GM12878 (cell line): Measurements from ENCODE around the gene STXBP5. TPM values are rescaled to one million over a fixed set of nuclear protein-coding genes. Genes with fewer than 3 reads are reported as not detected.

Source experiments
- ATAC-seq: fragments of 200-7000 bp; cut with Tn5 transposase; 3 replicates; pipeline ENCODE4 v1.9.1; 2020; ENCODE audit warnings: mild to moderate bottlenecking, moderate library complexity
- BruUV-seq: library from RNA; stranded (reverse); fragments of 400-500 nt; replicated peaks from 2 replicates; lab custom pipeline; 2021; lab: Mats Ljungman, UMichigan
- CTCF ChIA-PET: fragments of 300-600 bp; sonication (Branson Sonifier 250); formaldehyde crosslinking; extraction: SDS; loops from one replicate; lab custom pipeline; 2021; ENCODE audit warnings: inconsistent platforms; lab: Yijun Ruan, JAX
- POLR2A ChIA-PET: fragments of 350-600 bp; formaldehyde crosslinking; extraction: SDS; loops from one replicate; lab custom pipeline; 2021; ENCODE audit warnings: inconsistent platforms; lab: Charles Lee
- RAD21 ChIA-PET: fragments of 300-600 bp; sonication (Branson Sonifier 250); formaldehyde crosslinking; loops from one replicate; lab custom pipeline; 2023; ENCODE audit warnings: antibody characterized with exemption; ENCODE audit not compliant: unreplicated experiment; lab: Charles Lee
- SMC1A ChIA-PET: fragments of 300-600 bp; sonication (Branson Sonifier 250); formaldehyde crosslinking; loops from one replicate; lab custom pipeline; 2023; ENCODE audit not compliant: unreplicated experiment, uncharacterized antibody; lab: Charles Lee
- DNase-seq: peaks from one replicate; pipeline ENCODE4 v3.0.0-alpha.2; 2011; ENCODE audit warnings: low read depth, low spot score
- FAIRE-seq: peaks from 3 replicates; lab custom pipeline; 2011; peaks lifted over from hg19 to GRCh38; lab: Jason Lieb, UNC
- H2AFZ ChIP-seq: 2 replicates; pipeline ENCODE4 v1.6.0; 2011; ENCODE audit warnings: low read depth, low read length, control low read depth; ENCODE audit not compliant: control insufficient read depth
- H3K27ac ChIP-seq: 2 replicates; pipeline ENCODE4 v1.5.1; 2011; ENCODE audit warnings: control low read depth; ENCODE audit not compliant: control insufficient read depth, insufficient read depth
- H3K27me3 ChIP-seq, 2 experiments: replicated peaks in 1 of 2; 2 replicates each; pipeline versions ENCODE4 v1.6.0 to v1.6.1; 2011; ENCODE audit warnings: low read length in 1 of 2; ENCODE audit not compliant: control insufficient read depth in 2 of 2, insufficient read depth in 2 of 2
- H3K36me3 ChIP-seq, 2 experiments: 2 replicates each; pipeline ENCODE4 v1.5.1; 2011; ENCODE audit warnings: low read length in 1 of 2; ENCODE audit not compliant: control insufficient read depth in 2 of 2, insufficient read depth in 2 of 2
- H3K4me1 ChIP-seq: 2 replicates; pipeline ENCODE4 v1.6.1; 2011; ENCODE audit warnings: mild to moderate bottlenecking, low read length, moderate library complexity, mixed read lengths; ENCODE audit not compliant: control insufficient read depth, insufficient read depth
- H3K4me2 ChIP-seq: 2 replicates; pipeline ENCODE4 v1.6.0; 2011; ENCODE audit warnings: control low read depth; ENCODE audit not compliant: control insufficient read depth, insufficient read depth
- H3K4me3 ChIP-seq: fragments of 200-600 bp; sonication (generic); 2 replicates; pipeline ENCODE4 v1.5.1; 2016
- H3K79me2 ChIP-seq: 2 replicates; pipeline ENCODE4 v1.6.0; 2011; ENCODE audit warnings: low read length; ENCODE audit not compliant: control insufficient read depth, insufficient read depth
- H3K9ac ChIP-seq: 2 replicates; pipeline ENCODE4 v1.8.0; 2011; ENCODE audit warnings: low read length, control low read depth, mixed read lengths; ENCODE audit not compliant: control insufficient read depth, insufficient read depth
- H3K9me3 ChIP-seq: replicated peaks from 3 replicates; pipeline ENCODE4 v1.5.1; 2011; ENCODE audit warnings: mild to moderate bottlenecking, low read length; ENCODE audit not compliant: control insufficient read depth, insufficient read depth
- H4K20me1 ChIP-seq: 2 replicates; pipeline ENCODE4 v1.6.0; 2011; ENCODE audit not compliant: control insufficient read depth, insufficient read depth
- BRCA1 ChIP-seq: IDR thresholded peaks from 2 replicates; pipeline ENCODE4 v1.6.1; 2011; ENCODE audit warnings: low read depth, low read length, improper control_type of control experiment
- E2F4 ChIP-seq: IDR thresholded peaks from 2 replicates; pipeline ENCODE4 v1.6.1; 2012; ENCODE audit warnings: low read depth, low read length, improper control_type of control experiment
- EZH2 ChIP-seq: IDR thresholded peaks from 2 replicates; pipeline ENCODE4 v1.6.1; 2012; ENCODE audit warnings: low read depth, mild to moderate bottlenecking, control low read depth, inconsistent platforms, low read length, borderline replicate concordance; ENCODE audit not compliant: control insufficient read depth
- GATAD2B ChIP-seq: fragments of 450-650 bp; conservative IDR thresholded peaks from 2 replicates; pipeline ENCODE4 v1.6.1; 2017; ENCODE audit warnings: low read depth, mild to moderate bottlenecking, moderate library complexity
- KAT2A ChIP-seq: conservative IDR thresholded peaks from 2 replicates; pipeline ENCODE4 v1.6.1; 2011; ENCODE audit warnings: low read depth, low read length; ENCODE audit not compliant: control insufficient read depth
- KLF5 ChIP-seq: fragments of 450-650 bp; IDR thresholded peaks from 2 replicates; pipeline ENCODE4 v1.6.1; 2014; ENCODE audit warnings: mild to moderate bottlenecking; ENCODE audit not compliant: partially characterized antibody
- MTA2 ChIP-seq: fragments of 450-650 bp; IDR thresholded peaks from 2 replicates; pipeline ENCODE4 v1.6.1; 2016; ENCODE audit warnings: low read depth, mild to moderate bottlenecking, moderate library complexity
- NRF1 ChIP-seq: conservative IDR thresholded peaks from 2 replicates; pipeline ENCODE4 v1.6.1; 2011; ENCODE audit warnings: mild to moderate bottlenecking, low read depth, low read length, improper control_type of control experiment
- PAX5 ChIP-seq: IDR thresholded peaks from 2 replicates; pipeline ENCODE4 v1.6.1; 2011; ENCODE audit warnings: low read depth, low read length, borderline replicate concordance
- RCOR1 ChIP-seq: conservative IDR thresholded peaks from 2 replicates; pipeline ENCODE4 v1.6.1; 2012; ENCODE audit warnings: low read depth, low read length, improper control_type of control experiment
- TCF3 ChIP-seq: IDR thresholded peaks from 2 replicates; pipeline ENCODE4 v1.6.1; 2012; ENCODE audit warnings: low read depth, mild to moderate bottlenecking, low read length, borderline replicate concordance; ENCODE audit not compliant: insufficient read depth
- TCF7 ChIP-seq: IDR thresholded peaks from 2 replicates; pipeline ENCODE4 v1.6.1; 2014; ENCODE audit warnings: antibody characterized with exemption, borderline replicate concordance
- YBX1 ChIP-seq: fragments of 450-650 bp; IDR thresholded peaks from 2 replicates; pipeline ENCODE4 v1.6.1; 2016; ENCODE audit warnings: antibody characterized with exemption
- ZNF217 ChIP-seq: fragments of 450-650 bp; IDR thresholded peaks from 2 replicates; pipeline ENCODE4 v1.6.1; 2017; ENCODE audit warnings: antibody characterized with exemption, mild to moderate bottlenecking
- ZNF274 ChIP-seq: IDR thresholded peaks from one replicate; pipeline ENCODE4 v1.8.0; 2011; ENCODE audit not compliant: insufficient read length, insufficient read depth
- WGBS: methylation state at CpG from one replicate; pipeline ENCODE4 v1.1.6; 2016; ENCODE audit warnings: low lambda C conversion rate; ENCODE audit not compliant: insufficient replicate concordance, insufficient coverage; ENCODE audit errors: missing lambda C conversion rate; 5-methylcytosine and 5-hydroxymethylcytosine counted together
- in situ Hi-C: fragments of 300-500 bp; cut with MboI; formaldehyde crosslinking; loops from 9 replicates; pipeline ENCODE4 v1.14.3; 2018; ENCODE audit warnings: mixed read lengths
- intact Hi-C: fragments of 100-400 bp; cut with micrococcal nuclease; formaldehyde crosslinking; loops from one replicate; pipeline ENCODE4 v1.14.2; 2022; ENCODE audit not compliant: unreplicated experiment
- polyA plus RNA-seq, 11 experiments: library from polyadenylated mRNA; depleted of rRNA in 4 of 11; unstranded in 6 of 11; stranded (reverse) in 5 of 11; fragments of >200 nt; fragmentation: Nextera tagmentation in 4 of 11; fragmentation: Illumina TruSeq in 1 of 11; extraction: Ambion mirVana in 4 of 11; extraction: Trizol in 1 of 11; gene quantifications; 1 replicate in 1 of 11; 2 replicates in 10 of 11; pipeline versions ENCODE4 v1.2.1 to v1.2.3, GENCODE V29; 2011 to 2016; ENCODE audit warnings: inconsistent platforms in 2 of 11, missing spikeins in 2 of 11, low read depth in 1 of 11
- total RNA-seq, 4 experiments: library from RNA; depleted of rRNA in 3 of 4; stranded (reverse); fragments of >200 nt in 3 of 4; fragmentation: Illumina TruSeq in 1 of 4; extraction: Trizol in 1 of 4; gene quantifications; 2 replicates each; pipeline versions ENCODE4 v1.2.1 to v1.2.3, GENCODE V29; 2013 to 2021
- TF ChIP-seq, protein P1 (sequence below): fragments of 450-650 bp; IDR thresholded peaks from 2 replicates; pipeline ENCODE4 v1.6.1; 2018; ENCODE audit warnings: mild to moderate bottlenecking, low read depth, moderate library complexity; ENCODE audit not compliant: partially characterized antibody
- TF ChIP-seq, protein P2 (sequence below): fragments of 450-650 bp; IDR thresholded peaks from 2 replicates; pipeline ENCODE4 v1.6.1; 2017; ENCODE audit warnings: antibody characterized with exemption, mild to moderate bottlenecking, moderate library complexity

STXBP5 gene
- total and polyA plus RNA-seq, 10 of the 15 experiments (the other 5 are each of a cell fraction or from before 2014, with no cell fraction given): 1.4 to 13.2 (median 8.4) TPM

GRCh38 chr6:147278891-147279290 lies 74.7 kb downstream of the STXBP5 start:
- intact Hi-C loops (no loop called here), in situ Hi-C loops (no loop called here)
- H4K20me1 ChIP-seq: no peaks in the 10 kb centered on the region
- RAD21 ChIA-PET: no interaction called here
- ATAC-seq (no peak), FAIRE-seq (no peak), DNase-seq (no peak)
- WGBS: 98% methylated on average over 2 of the region's 2 CpGs
- SMC1A ChIA-PET: no interaction called here
- no peak overlapping the region for H2AFZ ChIP-seq
- H3K4me2 ChIP-seq: no peak overlapping the region
- POLR2A ChIA-PET: no interaction called here
- no peak overlapping the region for H3K27ac ChIP-seq
- H3K9ac ChIP-seq: no peak overlapping the region
- H3K9me3 ChIP-seq: no peaks in the 10 kb centered on the region
- no peaks in the 10 kb centered on the region for H3K79me2 ChIP-seq
- H3K27me3 ChIP-seq: no peaks in the 10 kb centered on the region
- BruUV-seq: no TSS peak
- no peaks in the 10 kb centered on the region; a peak in 1 of 4 replicates for H3K36me3 ChIP-seq
- CTCF ChIA-PET: no interaction called here
- no peak overlapping the region for H3K4me3 ChIP-seq
- H3K4me1 ChIP-seq: no peaks in the 10 kb centered on the region
- TF ChIP-seq ZNF274 (no peak), E2F4 (no peak), BRCA1 (no peak), TCF3 (no peak), TCF7 (no peak), ZNF217 (no peak), KLF5 (no peak), KAT2A (no peak), MTA2 (no peak), GATAD2B (no peak), YBX1 (no peak), PAX5 (no peak), EZH2 (no peak), RCOR1 (no peak), NRF1 (no peak)
- TF ChIP-seq, protein P1, sequence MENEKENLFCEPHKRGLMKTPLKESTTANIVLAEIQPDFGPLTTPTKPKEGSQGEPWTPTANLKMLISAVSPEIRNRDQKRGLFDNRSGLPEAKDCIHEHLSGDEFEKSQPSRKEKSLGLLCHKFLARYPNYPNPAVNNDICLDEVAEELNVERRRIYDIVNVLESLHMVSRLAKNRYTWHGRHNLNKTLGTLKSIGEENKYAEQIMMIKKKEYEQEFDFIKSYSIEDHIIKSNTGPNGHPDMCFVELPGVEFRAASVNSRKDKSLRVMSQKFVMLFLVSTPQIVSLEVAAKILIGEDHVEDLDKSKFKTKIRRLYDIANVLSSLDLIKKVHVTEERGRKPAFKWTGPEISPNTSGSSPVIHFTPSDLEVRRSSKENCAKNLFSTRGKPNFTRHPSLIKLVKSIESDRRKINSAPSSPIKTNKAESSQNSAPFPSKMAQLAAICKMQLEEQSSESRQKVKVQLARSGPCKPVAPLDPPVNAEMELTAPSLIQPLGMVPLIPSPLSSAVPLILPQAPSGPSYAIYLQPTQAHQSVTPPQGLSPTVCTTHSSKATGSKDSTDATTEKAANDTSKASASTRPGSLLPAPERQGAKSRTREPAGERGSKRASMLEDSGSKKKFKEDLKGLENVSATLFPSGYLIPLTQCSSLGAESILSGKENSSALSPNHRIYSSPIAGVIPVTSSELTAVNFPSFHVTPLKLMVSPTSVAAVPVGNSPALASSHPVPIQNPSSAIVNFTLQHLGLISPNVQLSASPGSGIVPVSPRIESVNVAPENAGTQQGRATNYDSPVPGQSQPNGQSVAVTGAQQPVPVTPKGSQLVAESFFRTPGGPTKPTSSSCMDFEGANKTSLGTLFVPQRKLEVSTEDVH: no peak
- TF ChIP-seq, protein P2, sequence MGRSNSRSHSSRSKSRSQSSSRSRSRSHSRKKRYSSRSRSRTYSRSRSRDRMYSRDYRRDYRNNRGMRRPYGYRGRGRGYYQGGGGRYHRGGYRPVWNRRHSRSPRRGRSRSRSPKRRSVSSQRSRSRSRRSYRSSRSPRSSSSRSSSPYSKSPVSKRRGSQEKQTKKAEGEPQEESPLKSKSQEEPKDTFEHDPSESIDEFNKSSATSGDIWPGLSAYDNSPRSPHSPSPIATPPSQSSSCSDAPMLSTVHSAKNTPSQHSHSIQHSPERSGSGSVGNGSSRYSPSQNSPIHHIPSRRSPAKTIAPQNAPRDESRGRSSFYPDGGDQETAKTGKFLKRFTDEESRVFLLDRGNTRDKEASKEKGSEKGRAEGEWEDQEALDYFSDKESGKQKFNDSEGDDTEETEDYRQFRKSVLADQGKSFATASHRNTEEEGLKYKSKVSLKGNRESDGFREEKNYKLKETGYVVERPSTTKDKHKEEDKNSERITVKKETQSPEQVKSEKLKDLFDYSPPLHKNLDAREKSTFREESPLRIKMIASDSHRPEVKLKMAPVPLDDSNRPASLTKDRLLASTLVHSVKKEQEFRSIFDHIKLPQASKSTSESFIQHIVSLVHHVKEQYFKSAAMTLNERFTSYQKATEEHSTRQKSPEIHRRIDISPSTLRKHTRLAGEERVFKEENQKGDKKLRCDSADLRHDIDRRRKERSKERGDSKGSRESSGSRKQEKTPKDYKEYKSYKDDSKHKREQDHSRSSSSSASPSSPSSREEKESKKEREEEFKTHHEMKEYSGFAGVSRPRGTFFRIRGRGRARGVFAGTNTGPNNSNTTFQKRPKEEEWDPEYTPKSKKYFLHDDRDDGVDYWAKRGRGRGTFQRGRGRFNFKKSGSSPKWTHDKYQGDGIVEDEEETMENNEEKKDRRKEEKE: no peak
